GM15510 (cell line): ENCODE measurements around the gene METTL16.

Experiments used
- POLR2A ChIP-seq: IDR thresholded peaks from 3 replicates; pipeline ENCODE4 v1.6.1; 2011; ENCODE audit warnings: borderline replicate concordance; ENCODE audit not compliant: insufficient read length; ENCODE audit errors: extremely low read depth

Gene METTL16

GRCh38 chr17:2373179-2373578 lies 138.5 kb downstream of the METTL16 start:
- no peak for TF ChIP-seq POLR2A

DNA sequence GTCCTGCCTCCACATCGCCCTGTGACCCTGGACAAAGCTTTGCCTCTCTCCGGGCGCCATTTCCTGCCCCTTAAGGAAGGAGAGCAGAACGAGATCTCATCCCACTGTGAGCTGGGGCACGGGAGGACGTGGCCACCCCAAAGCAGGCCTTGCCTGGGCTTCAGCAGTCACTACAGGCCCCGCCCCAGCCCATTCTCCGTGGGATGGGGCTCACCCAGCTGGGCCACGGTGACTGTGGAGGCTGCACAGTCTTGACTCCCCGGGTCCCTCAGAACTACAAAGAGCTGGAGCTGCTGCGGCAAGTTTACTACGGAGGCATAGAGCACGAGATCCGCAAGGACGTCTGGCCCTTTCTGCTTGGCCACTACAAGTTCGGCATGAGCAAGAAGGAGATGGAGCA lies 139.0 kb downstream of the METTL16 start:
- no peak for TF ChIP-seq POLR2A

GRCh38 chr17:2372180-2372579 lies 139.5 kb downstream of the METTL16 start:
- no peak for TF ChIP-seq POLR2A

DNA sequence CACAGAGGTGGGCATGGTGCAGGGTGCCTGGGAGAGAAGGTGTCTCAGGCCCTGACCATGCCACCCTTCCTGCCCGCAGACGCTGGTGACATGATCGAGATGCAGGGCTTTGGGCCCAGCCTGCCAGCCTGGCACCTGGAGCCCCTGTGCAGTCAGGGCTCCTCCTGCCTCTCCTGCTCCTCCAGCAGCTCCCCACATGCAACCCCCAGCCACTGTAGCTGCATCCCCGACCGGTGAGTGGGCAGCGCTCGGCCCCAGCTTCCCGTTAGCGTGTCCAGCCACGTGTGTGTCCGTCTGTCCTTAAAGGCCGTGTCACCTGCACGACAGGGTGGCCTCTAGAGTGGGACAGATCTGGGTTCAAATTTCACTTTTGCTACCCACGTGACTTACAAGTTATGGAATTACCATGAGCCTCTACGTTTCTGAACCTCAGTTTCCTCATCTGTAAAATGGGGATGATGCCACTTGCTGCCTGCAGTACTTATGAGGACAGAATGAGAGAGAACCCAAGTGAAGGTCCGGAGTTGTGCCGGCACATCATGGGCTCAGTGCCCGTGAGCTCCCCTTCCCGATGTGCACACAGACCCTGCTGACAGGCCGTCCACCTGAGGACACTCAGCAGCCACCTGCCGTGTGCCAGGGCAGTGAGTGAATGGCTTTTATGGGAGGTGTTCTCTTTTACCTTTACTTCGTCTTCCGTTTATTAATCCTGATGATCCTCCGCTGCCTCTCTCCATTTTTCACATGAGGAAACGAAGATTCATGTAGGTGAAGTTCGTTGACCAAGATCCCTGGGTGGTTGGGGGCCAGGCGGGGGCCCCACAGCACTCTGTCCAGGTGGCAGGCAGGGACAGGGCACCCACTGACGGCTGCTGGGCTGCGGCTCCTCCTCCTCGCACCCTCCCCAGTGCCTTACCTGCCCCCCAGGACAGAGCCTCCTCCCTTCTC lies 140.2 kb downstream of the METTL16 start:
- no peak for TF ChIP-seq POLR2A

- TF ChIP-seq POLR2A = no peak
Observed at GRCh38 chr17:2370211-2370589, 141.5 kb downstream of the METTL16 start.

DNA sequence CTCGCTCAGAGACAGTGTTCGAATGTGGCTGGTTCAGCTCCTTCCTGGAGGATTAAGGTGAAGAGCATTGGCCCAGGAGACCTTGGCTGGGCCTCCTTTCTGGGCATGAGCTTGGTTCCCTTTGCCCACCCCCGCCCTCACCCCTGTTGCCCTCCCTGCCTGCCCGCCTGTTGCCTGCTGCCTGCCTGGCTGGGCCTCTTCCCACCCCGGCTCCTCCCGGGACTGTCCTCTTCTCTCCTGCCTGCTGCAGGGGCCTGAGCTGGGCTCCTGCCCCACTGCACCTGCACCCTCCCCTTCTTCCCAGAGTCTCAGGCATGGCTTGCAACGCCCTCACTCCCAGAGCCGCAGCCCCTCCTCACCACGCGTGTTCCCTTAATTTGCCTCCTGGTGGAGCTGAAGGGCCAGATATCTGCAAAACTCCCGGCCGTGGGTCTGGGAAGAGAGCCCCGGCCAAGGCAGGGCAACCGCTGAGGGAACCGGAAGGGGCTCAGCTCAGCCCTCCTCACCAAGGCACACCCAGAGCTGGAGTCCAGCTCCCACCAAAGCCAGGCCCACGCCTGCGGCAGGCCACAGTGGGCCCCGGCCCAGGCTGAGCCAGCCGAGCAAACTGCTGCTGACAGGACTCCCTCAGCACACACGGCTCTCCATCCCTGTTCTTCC lies 142.0 kb downstream of the METTL16 start:
- no peak for TF ChIP-seq POLR2A

- TF ChIP-seq POLR2A = no peak
Observed at GRCh38 chr17:2369039-2369438, 142.6 kb downstream of the METTL16 start.

- no peak for TF ChIP-seq POLR2A
Observed at GRCh38 chr17:2368359-2368758, 143.3 kb downstream of the METTL16 start.

DNA sequence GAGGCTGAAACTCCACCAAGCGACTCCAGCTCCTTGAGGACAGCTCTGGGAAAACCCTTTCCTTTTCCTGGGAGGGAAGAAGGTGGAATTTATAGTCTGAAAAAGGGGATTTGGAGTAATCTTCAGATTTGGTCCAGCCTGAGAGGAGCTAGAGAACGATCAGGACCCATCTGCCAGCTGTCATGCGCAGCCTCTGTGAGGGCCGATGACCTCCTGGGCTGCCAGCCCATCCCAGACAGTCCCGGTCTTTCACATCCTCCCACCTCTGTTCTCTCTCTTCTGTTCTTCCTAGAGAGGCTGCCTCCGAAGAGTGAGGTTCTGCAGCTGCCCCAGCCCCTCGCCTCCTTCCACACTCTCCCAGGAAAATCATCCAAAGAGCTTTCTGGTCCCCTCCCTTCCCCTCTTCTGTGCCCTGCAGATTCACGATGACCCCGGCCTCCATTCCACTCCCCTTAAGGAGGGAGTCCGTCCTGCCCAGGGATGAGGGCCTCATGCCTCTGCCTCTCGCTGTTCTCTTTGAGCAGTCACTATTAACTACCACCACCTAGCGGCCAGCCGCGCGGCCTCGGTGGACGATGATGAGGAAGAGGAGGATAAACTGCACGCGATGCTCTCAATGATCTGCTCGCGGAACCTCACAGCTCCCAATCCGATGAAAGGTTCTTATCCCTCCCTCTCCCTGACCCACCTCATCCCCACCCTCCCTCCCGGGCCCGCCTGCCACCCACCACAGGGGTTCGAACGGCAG lies 144.8 kb downstream of the METTL16 start:
- no peak for TF ChIP-seq POLR2A
